Progenitor cell of endocrine pancreas (in vitro differentiated cells): ENCODE measurements around the gene CHAT. TPM values are rescaled to one million over a fixed set of nuclear protein-coding genes. Genes with fewer than 3 reads are reported as not detected.

Experiments used
- DNase-seq: peaks from one replicate; pipeline ENCODE4 v3.0.0; 2021; ENCODE audit warnings: low spot score; ENCODE audit not compliant: unreplicated experiment
- H3K27ac Mint-ChIP-seq: 2 replicates; pipeline ENCODE4 v1.8.0; 2021; ENCODE audit warnings: mild to moderate bottlenecking, moderate library complexity, mixed read lengths
- H3K27me3 Mint-ChIP-seq: 2 replicates; pipeline ENCODE4 v1.8.0; 2021; ENCODE audit warnings: mixed read lengths
- H3K36me3 Mint-ChIP-seq: 2 replicates; pipeline ENCODE4 v1.8.0; 2022; ENCODE audit warnings: mixed read lengths; ENCODE audit not compliant: insufficient read depth
- H3K4me1 Mint-ChIP-seq: 2 replicates; pipeline ENCODE4 v1.8.0; 2021; ENCODE audit warnings: low read depth, mixed read lengths
- H3K4me3 Mint-ChIP-seq: 2 replicates; pipeline ENCODE4 v1.8.0; 2021; ENCODE audit warnings: low read depth, mild to moderate bottlenecking, moderate library complexity, mixed read lengths
- H3K9me3 Mint-ChIP-seq: 2 replicates; pipeline ENCODE4 v1.8.0; 2021; ENCODE audit warnings: low read depth, mixed read lengths
- CTCF ChIP-seq: fragments of 200-600 bp; sonication (generic); IDR thresholded peaks from one replicate; pipeline ENCODE4 v1.5.0; 2021; ENCODE audit warnings: antibody characterized with exemption, mild to moderate bottlenecking; ENCODE audit not compliant: unreplicated experiment
- total RNA-seq: library from RNA; stranded (reverse); gene quantifications from 2 replicates; pipeline ENCODE4 v1.2.1, GENCODE V29; 2021

The CHAT gene
- total RNA-seq, 1 donor from 2014 or later: not detected

GRCh38 chr10:49579621-49580020 lies 34.2 kb upstream of the CHAT start:
- Mint-ChIP-seq H3K4me1 (no peaks in the 10 kb centered on the region), H3K27ac (no peak overlapping the region), H3K4me3 (no peak overlapping the region), H3K9me3 (no peaks in the 10 kb centered on the region), H3K36me3 (no peaks in the 10 kb centered on the region), H3K27me3 (peaks cover 38% of the 10 kb centered on the region)
- no peak for TF ChIP-seq CTCF
- DNase-seq: no peak

GRCh38 chr10:49585387-49585786 lies 28.4 kb upstream of the CHAT start:
- Mint-ChIP-seq H3K4me1 (no peaks in the 10 kb centered on the region), H3K27me3 (peaks cover 34% of the 10 kb centered on the region), H3K27ac (no peak overlapping the region), H3K9me3 (no peaks in the 10 kb centered on the region), H3K4me3 (no peak overlapping the region), H3K36me3 (no peaks in the 10 kb centered on the region)
- DNase-seq: no peak
- TF ChIP-seq CTCF: no peak

GRCh38 chr10:49587981-49588380 lies 25.9 kb upstream of the CHAT start:
- H3K36me3 Mint-ChIP-seq: no peaks in the 10 kb centered on the region
- H3K27me3 Mint-ChIP-seq: peaks cover 27% of the 10 kb centered on the region
- H3K9me3 Mint-ChIP-seq: no peaks in the 10 kb centered on the region
- no peaks in the 10 kb centered on the region for H3K4me1 Mint-ChIP-seq
- TF ChIP-seq CTCF: no peak
- no peak overlapping the region for H3K27ac Mint-ChIP-seq
- no peak for DNase-seq
- no peak overlapping the region for H3K4me3 Mint-ChIP-seq

- no peaks in the 10 kb centered on the region for H3K9me3 Mint-ChIP-seq
- peaks cover 38% of the 10 kb centered on the region for H3K27me3 Mint-ChIP-seq
- no peaks in the 10 kb centered on the region for H3K4me1 Mint-ChIP-seq
- DNase-seq: peak; percentile 56
- peak; percentile 91 for TF ChIP-seq CTCF
- H3K4me3 Mint-ChIP-seq: no peak overlapping the region
- H3K27ac Mint-ChIP-seq: no peak overlapping the region
- H3K36me3 Mint-ChIP-seq: no peaks in the 10 kb centered on the region
Measured at GRCh38 chr10:49592726-49593563, 20.9 kb upstream of the CHAT start.

- Mint-ChIP-seq H3K27me3 (peaks cover 40% of the 10 kb centered on the region), H3K4me3 (no peak overlapping the region), H3K27ac (no peak overlapping the region), H3K36me3 (no peaks in the 10 kb centered on the region), H3K9me3 (no peaks in the 10 kb centered on the region), H3K4me1 (no peaks in the 10 kb centered on the region)
- DNase-seq: no peak
- TF ChIP-seq CTCF: no peak
Measured at GRCh38 chr10:49593564-49593875, 20.3 kb upstream of the CHAT start.
